Mesodermal cell (in vitro differentiated cells): Measurements from ENCODE around the gene RBMS3.
A peak's percentile ranks its signal among the peaks of the same experiment; 100 is the strongest.

Source experiments
- H3K27ac ChIP-seq: 2 replicates; pipeline ENCODE4 v1.7.0; 2013; ENCODE audit warnings: mild to moderate bottlenecking, low read depth, low read length, moderate library complexity; ENCODE audit not compliant: severe bottlenecking
- H3K36me3 ChIP-seq: 2 replicates; pipeline ENCODE4 v1.7.1; 2013; ENCODE audit warnings: mild to moderate bottlenecking, low read length, moderate library complexity; ENCODE audit not compliant: control insufficient read depth, insufficient read depth
- H3K4me1 ChIP-seq: one replicate; pipeline ENCODE4 v1.7.1; 2013; ENCODE audit warnings: mild to moderate bottlenecking, low read length; ENCODE audit not compliant: insufficient read depth, control insufficient read depth, poor library complexity, severe bottlenecking
- H3K4me3 ChIP-seq: 2 replicates; pipeline ENCODE4 v1.7.0; 2013; ENCODE audit warnings: low read length, control low read depth, mild to moderate bottlenecking; ENCODE audit not compliant: insufficient read depth, poor library complexity, severe bottlenecking; ENCODE audit errors: extremely low read depth
- H3K9me3 ChIP-seq: 2 replicates; pipeline ENCODE4 v1.7.1; 2013; ENCODE audit warnings: mild to moderate bottlenecking, low read length, moderate library complexity; ENCODE audit not compliant: control insufficient read depth
- WGBS, 2 experiments: methylation state at CpG; one replicate each; pipeline ENCODE4 v1.1.5; 2013; ENCODE audit warnings: missing lambda C conversion rate in 2 of 2; ENCODE audit not compliant: insufficient coverage in 2 of 2; 5-methylcytosine and 5-hydroxymethylcytosine counted together

The RBMS3 gene

GRCh38 chr3:29311795-29312194, 30.9 kb downstream of the RBMS3 start:
- Histone ChIP-seq H3K36me3 (peaks cover 10% of the 10 kb centered on the region), H3K4me3 (no peak overlapping the region), H3K27ac (no peak overlapping the region), H3K4me1 (peaks cover 7% of the 10 kb centered on the region), H3K9me3 (no peaks in the 10 kb centered on the region)
- 83% methylated on average over 1 of the region's 3 CpGs; no CpG with 5 or more reads in 1 of the 2 experiments for WGBS, 2 experiments

GRCh38 chr3:29312395-29312794, 31.5 kb downstream of the RBMS3 start:
- no peak overlapping the region for H3K27ac ChIP-seq
- H3K4me3 ChIP-seq = no peak overlapping the region
- no peaks in the 10 kb centered on the region for H3K9me3 ChIP-seq
- H3K36me3 ChIP-seq = peaks cover 10% of the 10 kb centered on the region
- H3K4me1 ChIP-seq = peaks cover 8% of the 10 kb centered on the region
- WGBS, 2 experiments = 97 to 100% methylated on average over 2 of the region's 2 CpGs

GRCh38 chr3:29312960-29313452, 32.1 kb downstream of the RBMS3 start:
- Histone ChIP-seq H3K4me1 (peaks cover 8% of the 10 kb centered on the region), H3K36me3 (peaks cover 10% of the 10 kb centered on the region), H3K4me3 (no peak overlapping the region), H3K9me3 (no peaks in the 10 kb centered on the region), H3K27ac (no peak overlapping the region)
- WGBS, 2 experiments = 100% methylated on average over 1 of the region's 2 CpGs

GRCh38 chr3:29313981-29314726, 33.3 kb downstream of the RBMS3 start:
- H3K27ac ChIP-seq = no peak overlapping the region
- H3K4me1 ChIP-seq = peaks cover 8% of the 10 kb centered on the region
- no peak overlapping the region for H3K4me3 ChIP-seq
- WGBS, 2 experiments = no CpG with 5 or more reads among the region's 1 CpG
- peaks cover 10% of the 10 kb centered on the region for H3K36me3 ChIP-seq
- no peaks in the 10 kb centered on the region for H3K9me3 ChIP-seq

- H3K9me3 ChIP-seq = no peaks in the 10 kb centered on the region
- H3K27ac ChIP-seq = no peak overlapping the region
- H3K4me1 ChIP-seq = peaks cover 7% of the 10 kb centered on the region
- no peak overlapping the region for H3K4me3 ChIP-seq
- peaks cover 10% of the 10 kb centered on the region for H3K36me3 ChIP-seq
These were observed 33.8 kb downstream of the RBMS3 start for GRCh38 chr3:29314727-29315088.

GRCh38 chr3:29317659-29318173, 36.8 kb downstream of the RBMS3 start:
- no peak overlapping the region for H3K27ac ChIP-seq
- H3K4me1 ChIP-seq = peaks cover 4% of the 10 kb centered on the region
- peaks cover 12% of the 10 kb centered on the region for H3K36me3 ChIP-seq
- no peaks in the 10 kb centered on the region for H3K9me3 ChIP-seq
- H3K4me3 ChIP-seq = no peak overlapping the region
- WGBS, 2 experiments = no CpG with 5 or more reads among the region's 1 CpG

GRCh38 chr3:29318251-29318650, 37.4 kb downstream of the RBMS3 start:
- H3K36me3 ChIP-seq = peaks cover 10% of the 10 kb centered on the region
- no peak overlapping the region for H3K27ac ChIP-seq
- H3K4me3 ChIP-seq = no peak overlapping the region
- 100% methylated on average over 1 to 3 of the region's 3 CpGs for WGBS, 2 experiments
- peaks cover 5% of the 10 kb centered on the region for H3K4me1 ChIP-seq
- no peaks in the 10 kb centered on the region for H3K9me3 ChIP-seq

- WGBS, 2 experiments = no CpG with 5 or more reads among the region's 4 CpGs
- Histone ChIP-seq H3K9me3 (no peaks in the 10 kb centered on the region), H3K27ac (no peak overlapping the region), H3K4me3 (no peak overlapping the region), H3K36me3 (peaks cover 6% of the 10 kb centered on the region), H3K4me1 (peaks cover 15% of the 10 kb centered on the region)
These were observed 38.4 kb downstream of the RBMS3 start for GRCh38 chr3:29319262-29319661.

GRCh38 chr3:29319798-29320197, 38.9 kb downstream of the RBMS3 start:
- WGBS, 2 experiments = 100% methylated on average over 1 to 2 of the region's 2 CpGs
- Histone ChIP-seq H3K4me1 (peaks cover 21% of the 10 kb centered on the region), H3K9me3 (no peaks in the 10 kb centered on the region), H3K36me3 (peaks cover 6% of the 10 kb centered on the region), H3K27ac (no peak overlapping the region), H3K4me3 (no peak overlapping the region)

GRCh38 chr3:29322586-29322985, 41.7 kb downstream of the RBMS3 start:
- H3K4me1 ChIP-seq = peaks cover 17% of the 10 kb centered on the region
- H3K4me3 ChIP-seq = no peak overlapping the region
- WGBS, 2 experiments = 86 to 100% methylated on average over 1 of the region's 3 CpGs
- no peak overlapping the region for H3K27ac ChIP-seq
- no peaks in the 10 kb centered on the region for H3K9me3 ChIP-seq
- peaks cover 6% of the 10 kb centered on the region for H3K36me3 ChIP-seq

GRCh38 chr3:29324180-29324651, 43.3 kb downstream of the RBMS3 start:
- Histone ChIP-seq H3K4me3 (no peak overlapping the region), H3K27ac (peak overlapping the region; percentile 83)
- 96% methylated on average over 4 of the region's 5 CpGs; no CpG with 5 or more reads in 1 of the 2 experiments for WGBS, 2 experiments

More at GRCh38 chr3:29324180-29324651, 43.3 kb downstream of the RBMS3 start:
- Histone ChIP-seq H3K4me1 (peaks cover 17% of the 10 kb centered on the region), H3K36me3 (peaks cover 6% of the 10 kb centered on the region), H3K9me3 (no peaks in the 10 kb centered on the region)
